Ishikawa (cell line): ENCODE results near the gene CLTC.

Experiments used
- CEBPB ChIP-seq: IDR thresholded peaks from 2 replicates; pipeline ENCODE4 v1.6.1; 2012
- CREB1 ChIP-seq: IDR thresholded peaks from 2 replicates; pipeline ENCODE4 v1.6.1; 2012; ENCODE audit warnings: low read depth
- EGR1 ChIP-seq: IDR thresholded peaks from 2 replicates; pipeline ENCODE4 v1.6.1; 2012
- EP300 ChIP-seq: IDR thresholded peaks from 2 replicates; pipeline ENCODE4 v1.6.1; 2012; ENCODE audit warnings: borderline replicate concordance
- FOXM1 ChIP-seq: IDR thresholded peaks from 2 replicates; pipeline ENCODE4 v1.6.1; 2012; ENCODE audit warnings: low read depth, borderline replicate concordance
- NFIC ChIP-seq: IDR thresholded peaks from 2 replicates; pipeline ENCODE4 v1.6.1; 2012
- RAD21 ChIP-seq: IDR thresholded peaks from 2 replicates; pipeline ENCODE4 v1.6.1; 2012; ENCODE audit warnings: low read depth
- TAF1 ChIP-seq: IDR thresholded peaks from 2 replicates; pipeline ENCODE4 v1.6.1; 2012; ENCODE audit warnings: low read depth, mild to moderate bottlenecking
- TCF12 ChIP-seq: IDR thresholded peaks from 2 replicates; pipeline ENCODE4 v1.6.1; 2012; ENCODE audit warnings: low read depth
- TEAD4 ChIP-seq: IDR thresholded peaks from 2 replicates; pipeline ENCODE4 v1.6.1; 2012
- YY1 ChIP-seq: IDR thresholded peaks from 2 replicates; pipeline ENCODE4 v1.6.1; 2012; ENCODE audit warnings: low read depth
- ZBTB7A ChIP-seq: IDR thresholded peaks from 2 replicates; pipeline ENCODE4 v1.6.1; 2012; ENCODE audit warnings: low read depth
- TF ChIP-seq, protein P1 (sequence below): IDR thresholded peaks from 2 replicates; pipeline ENCODE4 v1.6.1; 2012
- TF ChIP-seq, protein P2 (sequence below): IDR thresholded peaks from 2 replicates; pipeline ENCODE4 v1.6.1; 2012; ENCODE audit warnings: low read depth, mild to moderate bottlenecking
- TF ChIP-seq, protein P3 (sequence below): IDR thresholded peaks from 2 replicates; pipeline ENCODE4 v1.6.1; 2012

CLTC gene

DNA sequence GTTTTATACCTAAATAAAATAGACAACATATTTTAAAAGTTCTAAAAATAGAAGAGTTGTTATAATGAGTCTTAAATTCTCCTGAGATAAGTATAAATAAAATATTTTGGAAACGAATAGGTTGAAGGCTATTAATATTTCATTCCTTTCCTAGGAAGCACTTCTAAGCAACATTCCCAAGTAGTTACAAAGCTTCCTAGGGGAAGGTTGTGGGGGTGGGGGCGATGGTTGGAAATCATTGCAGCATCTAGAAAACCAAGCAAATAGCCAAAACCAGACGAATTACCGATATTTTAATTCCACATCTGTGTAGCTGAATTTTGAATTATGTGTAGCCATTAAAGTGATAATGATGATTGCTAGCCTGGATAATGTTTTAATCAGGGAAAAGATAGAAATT is 60.6 kb downstream of the CLTC start:
- no peak for TF ChIP-seq EGR1
- TF ChIP-seq TCF12 = no peak
- TF ChIP-seq, protein P1, sequence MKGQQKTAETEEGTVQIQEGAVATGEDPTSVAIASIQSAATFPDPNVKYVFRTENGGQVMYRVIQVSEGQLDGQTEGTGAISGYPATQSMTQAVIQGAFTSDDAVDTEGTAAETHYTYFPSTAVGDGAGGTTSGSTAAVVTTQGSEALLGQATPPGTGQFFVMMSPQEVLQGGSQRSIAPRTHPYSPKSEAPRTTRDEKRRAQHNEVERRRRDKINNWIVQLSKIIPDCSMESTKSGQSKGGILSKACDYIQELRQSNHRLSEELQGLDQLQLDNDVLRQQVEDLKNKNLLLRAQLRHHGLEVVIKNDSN = no peak
- TF ChIP-seq YY1 = no peak
- TF ChIP-seq ZBTB7A = no peak
- no peak for TF ChIP-seq CEBPB
- TF ChIP-seq, protein P2, sequence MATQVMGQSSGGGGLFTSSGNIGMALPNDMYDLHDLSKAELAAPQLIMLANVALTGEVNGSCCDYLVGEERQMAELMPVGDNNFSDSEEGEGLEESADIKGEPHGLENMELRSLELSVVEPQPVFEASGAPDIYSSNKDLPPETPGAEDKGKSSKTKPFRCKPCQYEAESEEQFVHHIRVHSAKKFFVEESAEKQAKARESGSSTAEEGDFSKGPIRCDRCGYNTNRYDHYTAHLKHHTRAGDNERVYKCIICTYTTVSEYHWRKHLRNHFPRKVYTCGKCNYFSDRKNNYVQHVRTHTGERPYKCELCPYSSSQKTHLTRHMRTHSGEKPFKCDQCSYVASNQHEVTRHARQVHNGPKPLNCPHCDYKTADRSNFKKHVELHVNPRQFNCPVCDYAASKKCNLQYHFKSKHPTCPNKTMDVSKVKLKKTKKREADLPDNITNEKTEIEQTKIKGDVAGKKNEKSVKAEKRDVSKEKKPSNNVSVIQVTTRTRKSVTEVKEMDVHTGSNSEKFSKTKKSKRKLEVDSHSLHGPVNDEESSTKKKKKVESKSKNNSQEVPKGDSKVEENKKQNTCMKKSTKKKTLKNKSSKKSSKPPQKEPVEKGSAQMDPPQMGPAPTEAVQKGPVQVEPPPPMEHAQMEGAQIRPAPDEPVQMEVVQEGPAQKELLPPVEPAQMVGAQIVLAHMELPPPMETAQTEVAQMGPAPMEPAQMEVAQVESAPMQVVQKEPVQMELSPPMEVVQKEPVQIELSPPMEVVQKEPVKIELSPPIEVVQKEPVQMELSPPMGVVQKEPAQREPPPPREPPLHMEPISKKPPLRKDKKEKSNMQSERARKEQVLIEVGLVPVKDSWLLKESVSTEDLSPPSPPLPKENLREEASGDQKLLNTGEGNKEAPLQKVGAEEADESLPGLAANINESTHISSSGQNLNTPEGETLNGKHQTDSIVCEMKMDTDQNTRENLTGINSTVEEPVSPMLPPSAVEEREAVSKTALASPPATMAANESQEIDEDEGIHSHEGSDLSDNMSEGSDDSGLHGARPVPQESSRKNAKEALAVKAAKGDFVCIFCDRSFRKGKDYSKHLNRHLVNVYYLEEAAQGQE = no peak
- no peak for TF ChIP-seq EP300
- TF ChIP-seq CREB1 = no peak
- TF ChIP-seq TAF1 = no peak
- TF ChIP-seq NFIC = no peak
- TF ChIP-seq RAD21 = no peak
- TF ChIP-seq TEAD4 = no peak
- TF ChIP-seq, protein P3, sequence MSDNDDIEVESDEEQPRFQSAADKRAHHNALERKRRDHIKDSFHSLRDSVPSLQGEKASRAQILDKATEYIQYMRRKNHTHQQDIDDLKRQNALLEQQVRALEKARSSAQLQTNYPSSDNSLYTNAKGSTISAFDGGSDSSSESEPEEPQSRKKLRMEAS = no peak
- no peak for TF ChIP-seq FOXM1

DNA sequence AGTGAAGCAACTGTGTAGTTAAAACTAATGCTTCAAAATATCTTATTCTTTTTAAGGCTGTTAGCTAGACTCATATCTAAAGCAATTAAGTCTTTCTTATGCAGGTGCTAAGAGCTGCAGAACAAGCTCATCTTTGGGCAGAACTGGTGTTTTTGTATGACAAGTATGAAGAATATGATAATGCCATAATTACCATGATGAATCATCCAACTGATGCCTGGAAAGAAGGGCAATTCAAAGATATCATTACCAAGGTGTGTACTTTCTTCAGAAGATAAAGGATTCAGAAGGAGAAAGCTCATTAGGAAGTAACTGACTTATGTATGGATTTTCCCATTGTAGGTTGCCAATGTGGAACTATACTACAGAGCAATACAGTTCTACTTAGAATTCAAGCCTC is 63.6 kb downstream of the CLTC start:
- TF ChIP-seq FOXM1 = no peak
- TF ChIP-seq CEBPB = no peak
- TF ChIP-seq, protein P2 = no peak
- TF ChIP-seq CREB1 = no peak
- TF ChIP-seq ZBTB7A = no peak
- no peak for TF ChIP-seq TAF1
- no peak for TF ChIP-seq EGR1
- no peak for TF ChIP-seq RAD21
- TF ChIP-seq NFIC = no peak
- TF ChIP-seq, protein P3 = no peak
- TF ChIP-seq TCF12 = no peak
- TF ChIP-seq TEAD4 = no peak
- TF ChIP-seq, protein P1 = no peak
- no peak for TF ChIP-seq EP300

DNA sequence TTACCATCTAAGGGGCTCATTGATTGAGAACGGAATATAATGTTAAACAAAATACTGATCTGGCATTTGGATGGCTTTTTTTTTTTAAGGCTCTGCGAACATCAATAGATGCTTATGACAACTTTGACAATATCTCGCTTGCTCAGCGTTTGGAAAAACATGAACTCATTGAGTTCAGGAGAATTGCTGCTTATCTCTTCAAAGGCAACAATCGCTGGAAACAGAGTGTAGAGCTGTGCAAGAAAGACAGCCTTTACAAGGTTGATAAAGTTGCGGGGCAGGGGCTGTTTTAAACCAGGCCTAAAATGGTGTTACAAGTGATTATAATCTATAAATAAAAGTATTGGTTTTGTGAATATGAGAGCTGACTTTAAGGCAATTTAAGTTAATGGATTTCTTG is 65.3 kb downstream of the CLTC start:
- TF ChIP-seq EGR1 (no peak), NFIC (no peak), TEAD4 (no peak)

DNA sequence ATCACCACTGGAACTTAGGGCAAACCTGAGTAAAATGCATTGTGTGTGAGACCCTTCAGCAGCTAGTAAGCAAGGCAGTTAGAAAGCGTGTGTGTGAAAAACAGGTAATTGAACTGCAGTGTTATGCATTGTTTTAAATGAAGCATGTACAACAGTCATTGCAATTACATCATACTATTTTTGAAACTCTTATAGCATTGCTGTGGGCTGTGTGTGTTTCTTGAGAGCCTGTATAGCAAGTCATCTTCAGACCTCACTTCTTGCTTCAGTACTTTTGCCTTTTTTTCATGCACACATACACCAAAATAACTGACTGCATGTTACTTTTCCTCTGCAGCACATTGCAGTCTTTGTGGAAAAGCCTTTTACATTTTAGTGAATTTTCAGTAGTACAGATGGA is 68.3 kb downstream of the CLTC start:
- no peak for TF ChIP-seq RAD21
- no peak for TF ChIP-seq CREB1
- TF ChIP-seq YY1 = no peak
- no peak for TF ChIP-seq EP300
- no peak for TF ChIP-seq TEAD4
- no peak for TF ChIP-seq FOXM1
- TF ChIP-seq, protein P2 = no peak
- TF ChIP-seq TAF1 = no peak
- TF ChIP-seq TCF12 = no peak
- TF ChIP-seq NFIC = no peak
- no peak for TF ChIP-seq ZBTB7A
- TF ChIP-seq CEBPB = no peak
- TF ChIP-seq, protein P1 = no peak
- TF ChIP-seq, protein P3 = no peak
- TF ChIP-seq EGR1 = no peak

DNA sequence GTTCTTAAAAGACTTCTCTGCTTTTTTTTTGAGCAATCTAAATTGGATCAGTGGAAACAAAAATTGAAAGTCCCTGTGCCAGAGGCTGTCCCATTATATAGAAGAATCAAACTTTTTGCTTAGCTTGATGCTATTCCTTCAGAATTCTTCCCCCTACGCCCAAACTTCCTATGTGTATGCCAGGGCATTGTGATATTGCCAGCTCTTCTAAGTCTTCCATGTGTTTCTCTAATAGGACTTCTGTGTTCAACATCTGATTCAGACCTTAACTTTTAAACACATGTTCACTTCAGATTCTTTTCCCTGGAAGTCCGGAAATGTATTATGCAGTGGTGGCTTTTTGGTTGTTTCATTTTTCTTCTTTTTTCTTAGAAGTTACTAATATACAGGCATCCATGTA is 68.8 kb downstream of the CLTC start:
- no peak for TF ChIP-seq NFIC
- TF ChIP-seq RAD21 = no peak
- TF ChIP-seq, protein P2 = no peak
- no peak for TF ChIP-seq EP300
- TF ChIP-seq CEBPB = no peak
- TF ChIP-seq ZBTB7A = no peak
- TF ChIP-seq FOXM1 = no peak
- no peak for TF ChIP-seq CREB1
- TF ChIP-seq, protein P1 = no peak
- TF ChIP-seq TAF1 = no peak
- no peak for TF ChIP-seq TCF12
- TF ChIP-seq, protein P3 = no peak
- TF ChIP-seq EGR1 = no peak
- no peak for TF ChIP-seq YY1
- TF ChIP-seq TEAD4 = no peak
